HepG2 (cell line): ENCODE data around the gene CYP11A1. TPM values are rescaled to one million over a fixed set of nuclear protein-coding genes. Genes with fewer than 3 reads are reported as not detected.

ENCODE experiments used
- ATAC-seq: fragments of 200-7000 bp; cut with Tn5 transposase; 3 replicates; pipeline ENCODE4 v1.9.1; 2020; ENCODE audit warnings: mild to moderate bottlenecking, moderate library complexity
- BruUV-seq: library from RNA; stranded (reverse); fragments of 400-500 nt; replicated peaks from 2 replicates; lab custom pipeline; 2021; lab: Mats Ljungman, UMichigan
- CTCF ChIA-PET: fragments of 300-600 bp; formaldehyde crosslinking; extraction: SDS; loops from one replicate; lab custom pipeline; 2021; ENCODE audit warnings: low total read pairs, inconsistent platforms, low intra/inter-chr PET ratio; lab: Yijun Ruan, JAX
- POLR2A ChIA-PET: fragments of 350-600 bp; sonication (Branson Sonifier 250); formaldehyde crosslinking; loops from one replicate; lab custom pipeline; 2020; ENCODE audit warnings: antibody characterized with exemption, inconsistent platforms; lab: Yijun Ruan, JAX
- DNase-seq: peaks from one replicate; pipeline ENCODE4 v3.0.0-alpha.2; 2015; ENCODE audit warnings: low spot score
- FAIRE-seq: peaks from 3 replicates; lab custom pipeline; 2011; peaks lifted over from hg19 to GRCh38; lab: Jason Lieb, UNC
- H2AFZ ChIP-seq: one replicate; pipeline ENCODE4 v1.6.1; 2011; ENCODE audit warnings: low read length, inconsistent platforms
- H3K27ac ChIP-seq: fragments of 300-600 bp; 3 replicates; pipeline ENCODE4 v1.8.0; 2011; ENCODE audit warnings: mixed run types, mild to moderate bottlenecking, mixed read lengths, low read length, inconsistent platforms; ENCODE audit not compliant: insufficient read depth; ENCODE audit errors: extremely low read length
- H3K27me3 ChIP-seq, 2 experiments: fragments of 200-600 bp in 1 of 2; 2 replicates in 1 of 2; 3 replicates in 1 of 2; pipeline versions ENCODE4 v1.6.0 to v1.8.0; 2011; ENCODE audit warnings: low read length in 2 of 2, mild to moderate bottlenecking in 2 of 2, moderate library complexity in 2 of 2, inconsistent platforms in 1 of 2; ENCODE audit not compliant: insufficient read depth in 2 of 2, control insufficient read depth in 1 of 2
- H3K36me3 ChIP-seq, 2 experiments: fragments of 200-600 bp in 1 of 2; replicated peaks in 1 of 2; 2 replicates in 1 of 2; 3 replicates in 1 of 2; pipeline versions ENCODE4 v1.5.1 to v1.8.0; 2011; ENCODE audit warnings: low read length in 2 of 2, inconsistent platforms in 1 of 2; ENCODE audit not compliant: insufficient read depth in 2 of 2, control insufficient read depth in 1 of 2
- H3K4me1 ChIP-seq: 2 replicates; pipeline ENCODE4 v1.5.1; 2012; ENCODE audit warnings: low read length, inconsistent platforms; ENCODE audit not compliant: insufficient read depth
- H3K4me2 ChIP-seq: 2 replicates; pipeline ENCODE4 v1.6.0; 2011; ENCODE audit warnings: low read depth, low read length, inconsistent platforms
- H3K4me3 ChIP-seq, 3 experiments: fragments of 200-600 bp in 1 of 3; sonication (generic), shearing (Covaris generic) in 1 of 3; replicated peaks in 1 of 3; 2 replicates each; pipeline ENCODE4 v1.5.1; 2011 to 2016; ENCODE audit warnings: low read length in 3 of 3, inconsistent platforms in 2 of 3, low read depth in 2 of 3, mild to moderate bottlenecking in 2 of 3, control low read depth in 1 of 3, mixed read lengths in 1 of 3; ENCODE audit not compliant: insufficient read depth in 1 of 3
- H3K79me2 ChIP-seq: one replicate; pipeline ENCODE4 v1.6.1; 2011; ENCODE audit warnings: low read length, inconsistent platforms; ENCODE audit not compliant: insufficient read depth
- H3K9ac ChIP-seq: 2 replicates; pipeline ENCODE4 v1.6.0; 2011; ENCODE audit warnings: mild to moderate bottlenecking, low read depth, low read length, inconsistent platforms; ENCODE audit not compliant: insufficient read depth
- H3K9me3 ChIP-seq: 2 replicates; pipeline ENCODE4 v1.5.1; 2012; ENCODE audit warnings: mild to moderate bottlenecking, low read length
- H4K20me1 ChIP-seq: 2 replicates; pipeline ENCODE4 v1.6.0; 2011; ENCODE audit warnings: inconsistent platforms, mild to moderate bottlenecking, low read length, moderate library complexity; ENCODE audit not compliant: insufficient read depth
- ATF7-NPFF ChIP-seq: sonication (generic); formaldehyde crosslinking; IDR thresholded peaks from 2 replicates; pipeline ENCODE4 v1.8.1; 2023; ENCODE audit warnings: mild to moderate bottlenecking, low read depth, missing genetic modification reagents, moderate library complexity
- RFX1 ChIP-seq: fragments of 450-650 bp; IDR thresholded peaks from 2 replicates; pipeline ENCODE4 v1.6.1; 2017
- TEAD2 ChIP-seq: sonication (generic); formaldehyde crosslinking; IDR thresholded peaks from 2 replicates; pipeline ENCODE4 v1.9.0; 2021; ENCODE audit warnings: missing genetic modification reagents
- ZNF44 ChIP-seq: sonication (generic); formaldehyde crosslinking; IDR thresholded peaks from 2 replicates; pipeline ENCODE4 v1.5.1; 2020; ENCODE audit warnings: mild to moderate bottlenecking, missing genetic modification reagents
- ZNF451 ChIP-seq: sonication (generic); formaldehyde crosslinking; IDR thresholded peaks from 2 replicates; pipeline ENCODE4 v1.5.0; 2020; ENCODE audit warnings: mild to moderate bottlenecking, missing genetic modification reagents
- ZNF761 ChIP-seq: sonication (generic); formaldehyde crosslinking; conservative IDR thresholded peaks from 2 replicates; pipeline ENCODE4 v1.4.0; 2020; ENCODE audit warnings: mild to moderate bottlenecking, missing genetic modification reagents
- WGBS: methylation state at CpG from one replicate; pipeline ENCODE4 v1.1.6; 2017; ENCODE audit warnings: low lambda C conversion rate; 5-methylcytosine and 5-hydroxymethylcytosine counted together
- in situ Hi-C: cut with HindIII; loops from 2 replicates; pipeline ENCODE4 v1.10.0; 2017; ENCODE audit warnings: low pct_unique_long_range_greater_than_20kb; ENCODE audit not compliant: extremely low pct_ligation_motif_present
- intact Hi-C: fragments of 100-400 bp; cut with micrococcal nuclease; formaldehyde crosslinking; loops from one replicate; pipeline ENCODE4 v1.10.0; 2022; ENCODE audit not compliant: unreplicated experiment
- polyA plus RNA-seq, 8 experiments: library from polyadenylated mRNA; depleted of rRNA in 3 of 8; stranded (reverse) in 7 of 8; unstranded in 1 of 8; fragments of >200 nt; fragmentation: Illumina TruSeq in 4 of 8; extraction: Trizol in 4 of 8; gene quantifications; 2 replicates each; pipeline versions ENCODE4 v1.2.1 to v1.2.3, GENCODE V29; 2011 to 2016; ENCODE audit warnings: low read depth in 4 of 8, missing spikeins in 1 of 8, mixed read lengths in 1 of 8; ENCODE audit not compliant: insufficient read depth in 1 of 8
- total RNA-seq, 5 experiments: library from RNA; depleted of rRNA; stranded (reverse); fragments of >200 nt; fragmentation: Illumina TruSeq; extraction: Trizol; gene quantifications; 2 replicates each; pipeline ENCODE4 v1.2.3, GENCODE V29; 2016; ENCODE audit warnings: low read depth in 1 of 5
- TF ChIP-seq, protein P1 (sequence below): sonication (generic); formaldehyde crosslinking; IDR thresholded peaks from 2 replicates; pipeline ENCODE4 v1.4.0; 2020; ENCODE audit warnings: missing genetic modification reagents

The CYP11A1 gene
- total and polyA plus RNA-seq, 2 of the 13 experiments (the other 11 are each of a cell fraction or from before 2014, with no cell fraction given) = 0.66 to 0.92 TPM

DNA sequence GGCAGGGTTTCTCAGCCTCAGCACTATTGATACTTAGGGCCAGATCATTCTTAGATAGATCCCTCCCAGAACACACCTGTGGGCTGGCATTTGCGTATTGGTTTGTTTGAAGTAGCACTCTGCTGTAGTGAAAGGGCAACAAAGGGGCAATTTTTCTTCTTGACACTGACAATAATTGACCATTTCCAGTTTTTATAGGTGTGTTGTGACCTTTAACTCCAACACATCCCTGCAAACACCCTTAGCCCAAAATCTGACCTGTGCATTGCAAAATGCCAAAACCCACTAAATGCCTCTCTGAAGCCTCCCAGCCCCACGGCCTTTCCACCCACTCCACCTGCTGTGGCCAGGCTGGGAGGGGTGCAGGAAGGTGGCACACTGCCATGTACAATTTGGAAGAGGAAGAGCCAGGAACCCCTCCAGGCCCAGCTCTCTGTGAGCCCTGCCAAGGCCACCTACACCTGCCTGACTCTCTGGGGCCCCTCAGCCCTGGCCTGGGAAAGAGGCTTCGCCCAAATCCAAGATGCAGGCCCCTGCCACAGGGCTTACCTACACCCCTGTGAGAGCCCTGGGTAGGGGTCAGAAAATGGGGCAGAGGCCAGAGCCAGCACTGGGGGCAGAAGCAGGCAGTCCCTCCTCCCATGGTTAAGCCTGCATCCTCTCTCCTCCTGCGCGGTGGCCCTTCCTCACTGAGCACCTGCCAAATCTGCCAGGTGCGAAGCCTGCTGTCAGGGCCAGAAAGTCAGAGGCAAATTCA is 9.6 kb upstream of the CYP11A1 start:
- TF ChIP-seq ZNF761 (CRISPR knock-in tag) (no peak), ATF7-NPFF (no peak), RFX1 (no peak), ZNF44 (no peak), TEAD2 (CRISPR knock-in tag) (no peak), ZNF451 (CRISPR knock-in tag) (no peak)
- TF ChIP-seq, protein P1, sequence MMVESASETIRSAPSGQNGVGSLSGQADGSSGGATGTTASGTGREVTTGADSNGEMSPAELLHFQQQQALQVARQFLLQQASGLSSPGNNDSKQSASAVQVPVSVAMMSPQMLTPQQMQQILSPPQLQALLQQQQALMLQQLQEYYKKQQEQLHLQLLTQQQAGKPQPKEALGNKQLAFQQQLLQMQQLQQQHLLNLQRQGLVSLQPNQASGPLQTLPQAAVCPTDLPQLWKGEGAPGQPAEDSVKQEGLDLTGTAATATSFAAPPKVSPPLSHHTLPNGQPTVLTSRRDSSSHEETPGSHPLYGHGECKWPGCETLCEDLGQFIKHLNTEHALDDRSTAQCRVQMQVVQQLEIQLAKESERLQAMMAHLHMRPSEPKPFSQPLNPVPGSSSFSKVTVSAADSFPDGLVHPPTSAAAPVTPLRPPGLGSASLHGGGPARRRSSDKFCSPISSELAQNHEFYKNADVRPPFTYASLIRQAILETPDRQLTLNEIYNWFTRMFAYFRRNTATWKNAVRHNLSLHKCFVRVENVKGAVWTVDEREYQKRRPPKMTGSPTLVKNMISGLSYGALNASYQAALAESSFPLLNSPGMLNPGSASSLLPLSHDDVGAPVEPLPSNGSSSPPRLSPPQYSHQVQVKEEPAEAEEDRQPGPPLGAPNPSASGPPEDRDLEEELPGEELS (CRISPR knock-in tag) = no peak
- WGBS = 15% methylated on average over 3 of the region's 6 CpGs
- Histone ChIP-seq H3K4me2 (no peak overlapping the region), H3K9me3 (no peaks in the 10 kb centered on the region), H3K36me3 (no peaks in the 10 kb centered on the region), H3K79me2 (no peaks in the 10 kb centered on the region), H3K4me1 (peaks cover 43% of the 10 kb centered on the region), H3K4me3 (no peak overlapping the region), H4K20me1 (no peaks in the 10 kb centered on the region), H3K27me3 (peaks cover 0 to 28% of the 10 kb centered on the region in 2 experiments; a peak in 3 of 5 replicates), H3K27ac (no peak overlapping the region), H2AFZ (no peak overlapping the region), H3K9ac (no peak overlapping the region)
- no peak for FAIRE-seq
- CTCF ChIA-PET = interaction anchor here (0.8 kb wide), 1 partner anchor 61 kb away, joined by 3 read pairs; no protein-coding TSS in a partner anchor
- POLR2A ChIA-PET = no interaction called here
- DNase-seq = no peak
- BruUV-seq = no TSS peak
- in situ Hi-C loops = no loop called here
- intact Hi-C loops = no loop called here
- no peak for ATAC-seq
